ENCODE data around the gene PTPRT. TPM values are rescaled to one million over a fixed set of nuclear protein-coding genes. Genes with fewer than 3 reads are reported as not detected.

Gene PTPRT
- total and polyA plus RNA-seq, 2 of the 4 experiments (the other 2 are of a cell fraction), result not detected

- no peak overlapping the region for H3K9ac ChIP-seq (ENCODE audit: low read depth, low read length)
- H3K4ac ChIP-seq (ENCODE audit: low read depth, low read length), result no peak overlapping the region
- no peak overlapping the region for H4K91ac ChIP-seq (ENCODE audit: insufficient read depth, low read depth, low read length)
- H2BK15ac ChIP-seq (ENCODE audit: low read depth, low read length), result no peak overlapping the region
- TF ChIP-seq USF2 (IDR thresholded peaks at IDR 0.05; ENCODE audit: low read depth, low read length), result no peak
- no peak for TF ChIP-seq BHLHE40 (IDR thresholded peaks at IDR 0.05; ENCODE audit: low read depth, low read length)
- TF ChIP-seq MXI1 (IDR thresholded peaks at IDR 0.05; ENCODE audit: borderline replicate concordance, low read depth, low read length), result no peak
- no peak for TF ChIP-seq POLR2A (IDR thresholded peaks at IDR 0.05; ENCODE audit: low read depth, low read length)
- no peak for TF ChIP-seq ELK1 (IDR thresholded peaks at IDR 0.05; ENCODE audit: borderline replicate concordance, low read depth, low read length)
- TF ChIP-seq RFX5 (IDR thresholded peaks at IDR 0.05; ENCODE audit: low read depth, low read length), result no peak
- TF ChIP-seq CEBPB (IDR thresholded peaks at IDR 0.05; ENCODE audit: low read depth, low read length), result no peak
- H3K4me3 ChIP-seq (ENCODE audit: insufficient read depth, low read depth, low read length), result no peak overlapping the region
- no peak overlapping the region for H4K8ac ChIP-seq (ENCODE audit: low read depth in 2 of 2, low read length in 2 of 2)
- ChIA-PET POLR2A (ENCODE audit: unreplicated experiment) (no interaction called here), CTCF (no interaction called here)
- H3K14ac ChIP-seq (replicated peaks; ENCODE audit: low read depth, low read length), result no peak overlapping the region
- H2BK120ac ChIP-seq (ENCODE audit: low read depth, low read length), result no peak overlapping the region
- H2AK9ac ChIP-seq (replicated peaks; ENCODE audit: low read depth, low read length, poor library complexity), result no peak overlapping the region
- peaks cover 16% of the 10 kb centered on the region for H3K9me3 ChIP-seq (ENCODE audit: control insufficient read depth, insufficient read depth, low read length)
- dilution Hi-C loops (cut with HindIII; ENCODE audit: low sequenced_read_pairs, unreplicated experiment), result no loop called here
- no peaks in the 10 kb centered on the region for H3K36me3 ChIP-seq (ENCODE audit: control insufficient read depth, insufficient read depth, low read length)
- H3K4me1 ChIP-seq (ENCODE audit: control insufficient read depth, insufficient read depth, low read length), result no peaks in the 10 kb centered on the region
- no CpG with 5 or more reads among the region's 3 CpGs for WGBS, 2 experiments (ENCODE audit: extremely low coverage in 2 of 2, insufficient read length in 1 of 2)
- H3K23ac ChIP-seq (ENCODE audit: low read depth, low read length), result no peak overlapping the region
- no peak overlapping the region for H4K5ac ChIP-seq (ENCODE audit: low read depth, low read length)
- ATAC-seq (ENCODE audit: low read depth) (no peak), DNase-seq (no peak)
- no peaks in the 10 kb centered on the region for H3K27me3 ChIP-seq (ENCODE audit: control insufficient read depth, insufficient read depth, low read length)
- no peak overlapping the region for H2AFZ ChIP-seq (replicated peaks; ENCODE audit: low read length, poor library complexity)
- no peak overlapping the region for H2BK5ac ChIP-seq (ENCODE audit: low read depth, low read length, poor library complexity, severe bottlenecking)
- no TSS peak for BruUV-seq (replicated peaks)
- no peak overlapping the region for H3K27ac ChIP-seq (ENCODE audit: insufficient read depth, low read length)
- H3K4me2 ChIP-seq (ENCODE audit: low read depth, low read length), result no peak overlapping the region
- H3K9me1 ChIP-seq (ENCODE audit: insufficient read depth, low read length), result no peaks in the 10 kb centered on the region
- in situ Hi-C loops (cut with MboI; ENCODE audit: low sequenced_read_pairs), result no loop called here
- no peaks in the 10 kb centered on the region for H4K20me1 ChIP-seq (ENCODE audit: insufficient read depth, low read length)
- intact Hi-C loops (cut with micrococcal nuclease), result no loop called here
- no peak overlapping the region for H3K18ac ChIP-seq (ENCODE audit: low read depth, low read length)
- H2AK5ac ChIP-seq (ENCODE audit: low read depth, low read length), result no peak overlapping the region
- no peak overlapping the region for H2BK20ac ChIP-seq (ENCODE audit: low read depth, low read length)
- no peak overlapping the region for H3K56ac ChIP-seq (ENCODE audit: extremely low read depth, insufficient read depth, low read length)
- no peaks in the 10 kb centered on the region for H3K79me1 ChIP-seq (ENCODE audit: low read depth in 1 of 2, low read length in 2 of 2)
These were observed 287.2 kb downstream of the PTPRT start for GRCh38 chr20:42902509-42902908.

Measured in IMR-90 (cell line).